Measurements from ENCODE around the gene EHD3.

- no peak for TF ChIP-seq POLR2A (IDR thresholded peaks at IDR 0.05; ENCODE audit: low read length)
- TF ChIP-seq GATA1 (IDR thresholded peaks at IDR 0.05; ENCODE audit: low read depth, low read length), result no peak
Observed at GRCh38 chr2:31275976-31276375, 42.0 kb downstream of the EHD3 start.
